NK-92 treated with Interleukin-12 subunit alpha and Interleukin-12 subunit beta, amount 100 ng/mL, for 24 hours (cell line): ENCODE results near the gene SLF2.

Experiments used
- DNase-seq: peaks from one replicate; lab custom pipeline; 2025; lab: John Stamatoyannopoulos, UW

Gene SLF2

DNA sequence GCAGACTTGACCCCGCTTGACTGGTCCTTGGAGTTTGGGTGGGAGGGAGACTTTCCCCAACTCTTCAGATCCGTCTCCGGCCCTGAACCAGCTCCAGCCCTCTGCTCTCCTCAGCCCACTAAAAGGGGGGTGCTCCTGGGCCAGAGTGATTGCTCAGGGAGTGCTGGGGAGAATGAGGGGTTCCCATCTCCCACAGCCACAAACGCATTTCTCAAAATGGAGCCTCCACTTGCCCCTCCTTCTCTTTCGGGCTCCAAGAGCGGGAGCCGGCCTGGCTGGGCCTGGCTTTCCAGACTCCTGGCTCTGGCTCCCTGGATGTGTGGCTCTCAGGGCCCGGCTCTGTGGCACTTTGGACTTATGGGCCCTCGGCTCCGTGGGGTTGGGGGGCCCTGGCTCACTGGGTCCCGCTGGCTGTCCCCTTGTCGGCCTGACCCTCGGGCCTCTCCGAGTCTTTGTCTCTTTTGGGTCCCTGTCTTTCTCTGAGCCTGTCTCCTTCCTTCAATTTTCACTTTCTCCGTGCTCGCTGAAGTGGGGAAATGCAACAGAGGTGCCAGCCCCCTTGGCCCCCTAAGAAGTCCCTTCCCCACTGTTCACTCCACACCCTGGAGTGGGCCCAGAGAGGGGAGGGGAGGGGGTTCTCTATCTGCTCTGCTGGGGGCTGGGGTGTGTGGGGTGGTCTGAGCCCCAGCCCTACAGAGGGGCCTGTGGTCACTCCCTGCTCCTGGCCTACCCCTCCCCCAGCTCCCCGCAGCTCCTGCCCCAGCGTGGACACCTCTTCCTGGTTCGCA, 87.6 kb downstream of the SLF2 start:
- no peak for DNase-seq

DNA sequence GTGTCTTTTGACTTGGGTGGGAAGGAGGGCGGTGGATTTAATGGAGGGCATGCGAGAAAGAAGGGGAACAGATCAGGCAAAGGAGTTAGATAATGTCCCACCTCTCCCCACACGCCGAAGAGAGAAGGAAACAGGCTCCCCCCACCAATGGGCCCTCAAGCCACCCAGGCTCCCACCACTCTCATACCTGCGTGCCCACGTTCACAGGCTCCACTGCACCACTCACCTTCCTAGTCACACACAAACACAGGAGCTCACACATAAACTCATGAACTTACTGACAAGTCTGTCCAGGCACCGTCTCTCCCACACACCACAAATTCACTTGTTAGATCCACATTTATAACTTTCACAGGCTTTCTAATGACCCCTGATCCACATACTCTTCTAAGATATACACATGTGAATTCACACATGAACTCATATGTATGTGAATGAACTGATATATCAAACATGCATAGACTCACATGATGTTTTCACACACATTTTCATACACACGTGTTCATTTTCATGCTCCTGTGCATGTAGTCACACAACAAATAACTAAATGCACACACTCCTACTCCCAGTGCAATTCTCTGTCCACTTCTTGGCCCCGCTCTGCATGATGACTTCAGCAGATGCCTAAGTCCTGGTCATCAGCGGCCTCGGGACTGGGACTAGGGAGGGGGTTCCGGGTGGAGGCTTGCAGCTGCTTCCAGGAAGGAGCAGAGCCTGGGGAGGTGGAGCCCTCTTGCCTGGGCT, 88.3 kb downstream of the SLF2 start:
- no peak for DNase-seq

DNA sequence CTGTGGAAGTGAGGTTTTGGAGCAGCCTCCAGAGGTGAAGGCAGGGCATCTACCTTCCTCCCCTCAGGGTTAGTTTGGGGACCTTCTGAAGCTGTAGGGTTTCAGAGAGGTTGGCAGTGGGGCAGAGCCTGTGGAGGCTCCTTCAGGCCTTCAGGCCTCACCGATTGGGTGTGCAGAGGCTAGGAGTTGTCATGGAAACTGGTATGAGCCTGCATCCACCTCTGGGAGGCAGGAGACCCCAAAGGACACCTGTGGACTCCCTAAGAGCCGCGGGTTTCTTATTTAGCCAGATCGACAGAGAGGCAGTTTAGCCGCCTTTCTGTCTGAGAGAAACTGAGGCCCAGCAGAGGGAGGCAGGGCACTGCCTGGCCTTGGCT, 88.9 kb downstream of the SLF2 start:
- no peak for DNase-seq

DNA sequence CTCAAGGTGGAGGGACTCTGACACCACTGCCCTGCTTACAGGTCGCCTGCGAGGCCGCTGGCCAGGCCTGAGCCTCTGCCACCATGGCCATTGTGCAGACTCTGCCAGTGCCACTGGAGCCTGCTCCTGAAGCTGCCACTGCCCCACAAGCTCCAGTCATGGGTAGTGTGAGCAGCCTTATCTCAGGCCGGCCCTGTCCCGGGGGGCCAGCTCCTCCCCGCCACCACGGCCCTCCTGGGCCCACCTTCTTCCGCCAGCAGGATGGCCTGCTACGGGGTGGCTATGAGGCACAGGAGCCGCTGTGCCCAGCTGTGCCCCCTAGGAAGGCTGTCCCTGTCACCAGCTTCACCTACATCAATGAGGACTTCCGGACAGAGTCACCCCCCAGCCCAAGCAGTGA, 89.7 kb downstream of the SLF2 start:
- DNase-seq = no peak

DNA sequence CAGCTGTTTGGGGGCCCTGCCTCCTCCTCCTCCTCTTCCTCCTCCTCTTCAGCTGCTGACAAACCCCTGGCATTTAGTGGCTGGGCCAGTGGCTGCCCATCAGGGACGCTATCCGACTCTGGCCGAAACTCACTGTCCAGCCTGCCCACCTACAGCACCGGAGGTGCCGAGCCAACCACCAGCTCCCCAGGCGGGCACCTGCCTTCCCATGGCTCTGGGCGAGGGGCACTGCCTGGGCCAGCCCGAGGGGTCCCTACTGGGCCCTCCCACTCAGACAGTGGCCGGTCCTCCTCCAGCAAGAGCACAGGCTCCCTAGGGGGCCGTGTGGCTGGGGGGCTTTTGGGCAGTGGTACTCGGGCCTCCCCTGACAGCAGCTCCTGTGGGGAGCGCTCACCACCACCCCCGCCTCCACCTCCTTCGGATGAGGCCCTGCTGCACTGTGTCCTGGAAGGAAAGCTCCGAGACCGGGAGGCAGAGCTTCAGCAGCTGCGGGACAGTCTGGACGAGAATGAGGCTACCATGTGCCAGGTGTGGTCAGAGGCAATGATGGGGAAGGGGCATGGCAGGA, 91.0 kb downstream of the SLF2 start:
- no peak for DNase-seq

- no peak for DNase-seq
Measured at GRCh38 chr10:101005361-101005760, 92.6 kb downstream of the SLF2 start.

DNA sequence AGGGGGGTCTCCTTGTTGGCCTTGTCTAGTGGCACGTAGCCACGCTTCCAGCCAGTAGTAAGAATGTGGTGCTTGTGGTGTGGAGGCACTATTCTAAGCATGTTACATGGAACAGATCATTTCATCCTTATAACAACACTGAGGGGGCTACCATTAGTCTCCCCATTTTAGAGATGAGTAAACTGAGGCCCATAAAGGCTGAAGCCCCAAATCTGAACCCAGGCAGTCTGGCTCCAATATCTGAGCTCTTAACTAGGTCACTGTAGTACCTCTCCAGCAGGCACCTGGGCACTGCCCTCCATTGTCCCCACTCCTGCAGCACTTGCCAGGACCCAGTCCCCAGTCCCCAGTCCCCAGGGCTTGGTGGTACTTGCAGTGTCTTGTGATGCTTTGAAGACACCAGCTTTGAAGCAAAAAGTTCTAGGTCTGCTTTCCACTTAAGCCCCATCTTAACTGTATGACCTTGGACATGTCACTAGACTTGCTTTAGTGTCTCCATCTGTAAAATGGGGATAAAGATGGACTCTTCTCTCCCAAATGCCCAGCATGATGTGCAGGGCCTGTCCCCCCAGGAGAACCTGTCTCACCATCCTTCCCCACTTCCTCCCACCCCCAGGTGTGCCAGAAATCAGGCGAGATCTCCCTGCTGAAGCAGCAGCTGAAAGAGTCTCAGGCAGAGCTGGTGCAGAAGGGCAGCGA, 93.3 kb downstream of the SLF2 start:
- no peak for DNase-seq

DNA sequence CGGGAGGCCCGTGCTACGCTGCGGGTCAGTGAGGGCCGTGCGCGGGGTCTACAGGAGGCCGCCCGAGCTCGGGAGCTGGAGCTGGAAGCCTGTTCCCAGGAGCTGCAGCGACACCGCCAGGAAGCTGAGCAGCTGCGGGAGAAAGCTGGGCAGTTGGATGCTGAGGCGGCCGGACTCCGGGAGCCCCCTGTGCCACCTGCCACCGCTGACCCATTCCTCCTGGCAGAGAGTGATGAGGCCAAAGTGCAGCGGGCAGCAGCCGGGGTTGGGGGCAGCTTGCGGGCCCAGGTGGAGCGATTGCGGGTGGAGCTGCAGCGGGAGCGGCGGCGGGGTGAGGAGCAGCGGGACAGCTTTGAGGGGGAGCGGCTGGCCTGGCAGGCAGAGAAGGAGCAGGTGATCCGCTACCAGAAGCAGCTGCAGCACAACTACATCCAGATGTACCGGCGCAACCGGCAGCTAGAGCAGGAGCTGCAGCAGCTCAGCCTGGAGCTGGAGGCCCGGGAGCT, 93.9 kb downstream of the SLF2 start:
- DNase-seq = no peak

- no peak for DNase-seq
Measured at GRCh38 chr10:101007099-101007711, 94.4 kb downstream of the SLF2 start.

GRCh38 chr10:101007915-101008822, 95.4 kb downstream of the SLF2 start:
- no peak for DNase-seq

DNA sequence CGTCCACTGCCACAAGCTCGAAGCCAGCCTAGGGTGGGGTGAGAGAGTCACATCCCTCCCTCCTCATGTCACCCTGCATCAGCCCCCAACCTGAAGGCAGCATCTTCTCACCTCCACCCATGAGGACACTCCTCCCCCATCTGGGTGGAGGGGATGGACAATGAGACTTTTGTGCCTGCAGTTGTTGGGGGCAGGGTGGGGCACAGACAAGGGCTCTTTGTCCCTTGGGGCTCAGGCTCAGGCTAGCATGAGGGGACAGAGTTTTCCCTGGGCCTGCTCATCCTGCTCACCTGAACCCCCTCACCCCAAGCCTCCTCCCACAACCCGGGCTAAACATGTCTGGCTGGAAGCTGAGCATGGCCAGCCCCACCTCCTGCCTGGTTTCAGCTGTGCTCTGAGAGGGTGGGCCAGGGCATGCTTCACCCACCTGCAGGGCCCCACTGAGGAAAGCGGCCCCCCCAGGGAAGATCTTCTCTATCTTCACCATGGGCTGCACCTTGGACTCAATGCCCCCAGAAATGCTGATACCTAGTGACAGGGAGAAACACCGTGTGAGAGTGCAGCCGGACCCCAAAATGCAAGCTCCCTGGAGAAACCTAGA, 96.2 kb downstream of the SLF2 start:
- no peak for DNase-seq

GRCh38 chr10:101010329-101010728, 97.6 kb downstream of the SLF2 start:
- DNase-seq = no peak

DNA sequence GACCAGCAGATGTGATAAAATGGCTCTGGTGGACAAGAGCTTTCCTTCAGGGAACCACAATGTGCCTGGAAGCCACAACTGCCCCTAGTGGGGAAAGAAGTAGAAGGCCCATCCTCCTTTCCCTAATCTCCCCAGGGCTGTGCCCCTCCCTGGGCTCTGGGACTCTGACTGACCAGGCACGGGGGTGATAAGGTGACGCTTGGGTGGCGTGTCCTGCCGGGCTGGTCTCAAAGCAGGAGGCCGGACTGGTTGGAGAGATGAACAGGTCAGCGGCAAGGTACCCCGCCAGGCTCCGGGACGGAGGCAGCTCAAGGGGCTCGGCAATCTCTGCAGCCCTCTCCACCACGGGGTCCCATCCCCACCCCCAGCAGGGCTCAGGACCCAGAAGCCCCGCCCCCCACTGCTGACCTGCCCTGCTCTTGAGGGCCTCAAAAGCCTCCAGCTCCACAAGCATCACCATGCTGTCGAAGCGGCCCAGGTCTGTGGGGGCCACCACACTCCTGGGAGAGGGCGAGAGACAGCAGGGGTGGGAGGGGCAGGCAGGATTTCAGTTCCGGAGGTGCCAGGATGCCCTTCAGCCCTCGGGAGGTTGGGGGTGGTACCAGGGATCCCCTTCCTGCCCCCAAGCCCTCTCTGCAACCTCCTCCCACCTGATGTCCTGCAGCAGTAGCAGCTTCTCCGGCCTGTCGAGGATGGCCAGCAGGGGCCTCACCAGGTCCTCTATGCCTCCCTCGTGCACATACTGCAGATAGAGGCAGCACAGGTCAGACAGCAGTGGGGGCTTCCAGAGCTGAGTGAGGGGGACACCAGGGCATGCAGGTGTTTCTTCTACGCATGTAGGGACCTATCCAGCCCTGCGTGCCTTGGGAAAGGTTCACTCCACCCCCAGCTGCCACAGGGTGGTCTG, 99.0 kb downstream of the SLF2 start:
- DNase-seq = no peak

DNA sequence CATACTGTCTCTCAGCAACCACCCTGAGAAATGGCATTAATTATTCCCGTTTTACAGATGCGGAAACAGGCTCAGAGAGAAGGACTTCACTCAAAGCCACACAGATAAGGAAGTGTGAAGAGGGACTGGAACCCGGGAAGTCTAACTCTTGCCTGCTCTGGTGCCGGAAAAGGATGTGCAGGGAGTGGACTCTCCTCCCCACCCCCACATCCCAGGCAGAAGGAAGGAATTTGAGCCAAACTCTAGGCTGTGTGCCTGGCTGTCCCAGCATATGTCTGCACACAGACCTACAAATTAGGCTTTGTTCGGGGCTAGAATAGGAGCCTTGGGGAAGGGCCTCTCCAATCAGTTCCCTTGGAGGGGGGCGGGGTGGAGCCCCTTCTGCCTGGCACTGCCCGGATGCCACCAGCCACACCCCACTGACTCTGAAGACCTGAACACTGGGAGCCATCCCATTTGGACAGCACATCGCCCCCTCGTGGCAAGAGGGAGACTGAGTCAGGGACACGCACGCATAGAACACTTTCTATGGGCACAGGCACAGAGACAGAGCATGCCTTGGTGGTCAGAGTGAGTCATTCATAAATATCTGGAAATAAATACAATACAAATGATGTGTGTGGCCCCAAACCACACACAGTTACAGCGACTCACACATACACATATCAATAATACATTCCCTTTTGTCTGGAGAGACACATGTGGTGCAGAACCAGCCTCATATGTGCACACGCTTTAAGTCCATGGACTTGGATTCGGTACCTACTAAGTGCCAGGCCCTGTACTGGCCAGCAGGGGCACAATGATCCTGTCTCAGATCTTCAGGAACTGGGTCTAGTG, 100.0 kb downstream of the SLF2 start:
- peak; percentile 53 for DNase-seq

DNA sequence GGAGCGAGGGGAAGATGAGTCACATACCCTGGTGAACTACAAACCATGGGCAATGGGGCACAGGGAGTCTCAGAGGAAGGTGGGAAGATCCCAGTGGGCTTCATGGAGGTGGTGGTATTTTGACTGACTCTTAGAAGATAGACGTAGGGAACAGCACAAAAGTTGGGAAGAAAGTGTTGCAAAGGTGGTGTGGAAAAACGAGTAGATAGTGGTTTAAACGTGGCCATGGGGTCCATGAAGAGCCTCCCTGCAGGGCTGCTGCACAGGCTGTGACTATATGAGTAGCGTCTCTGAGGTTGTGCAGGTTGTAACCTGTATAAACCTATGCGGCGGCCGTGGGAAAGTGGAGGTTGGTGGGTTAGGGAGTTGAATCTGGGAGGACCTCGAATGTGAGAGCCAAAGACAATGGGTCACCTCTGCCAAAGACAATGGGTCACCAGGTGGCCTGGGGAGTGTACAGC, 100.6 kb downstream of the SLF2 start:
- no peak for DNase-seq

DNA sequence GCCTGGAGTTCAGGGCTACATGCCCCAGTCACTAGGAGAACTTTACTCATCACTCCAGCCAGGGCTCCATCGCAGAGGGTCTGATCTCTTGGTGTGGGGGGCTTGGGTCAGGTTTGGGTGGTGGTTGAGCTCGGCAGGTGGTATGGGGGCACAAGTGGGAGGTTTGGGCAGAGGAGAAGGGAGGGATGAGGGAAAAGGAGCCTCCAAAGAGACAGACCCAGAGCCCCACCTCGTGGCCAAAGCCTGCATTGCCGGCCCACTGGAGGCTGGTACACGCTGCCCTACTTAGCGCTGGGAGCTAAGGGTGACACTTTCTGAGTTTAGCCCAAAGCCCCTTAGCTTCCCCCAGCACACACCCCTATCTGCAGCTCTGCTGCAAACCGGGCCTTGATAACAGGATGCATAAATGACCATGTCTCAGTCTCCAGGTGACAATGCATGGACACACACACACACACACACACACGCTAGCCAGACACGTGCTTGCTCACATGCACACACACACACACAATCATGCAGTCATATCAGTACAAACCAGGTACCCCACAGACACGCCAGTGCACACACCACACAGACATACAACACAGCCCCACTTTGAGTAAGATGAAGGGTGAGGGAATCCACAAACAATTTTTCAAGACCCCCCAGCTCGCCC, 101.6 kb downstream of the SLF2 start:
- DNase-seq = no peak
